Mesendoderm (in vitro differentiated cells): ENCODE results near the gene CERS6.

Experiments used
- DNase-seq: peaks from one replicate; pipeline ENCODE4 v3.0.0; 2013
- H2AK5ac ChIP-seq: 2 replicates; pipeline ENCODE4 v1.6.1; 2013; ENCODE audit warnings: low read length, inconsistent platforms
- H2BK120ac ChIP-seq: 2 replicates; pipeline ENCODE4 v1.6.1; 2013; ENCODE audit warnings: low read depth, mild to moderate bottlenecking, low read length, moderate library complexity, mixed read lengths
- H2BK15ac ChIP-seq: replicated peaks from 2 replicates; pipeline ENCODE4 v1.6.1; 2013; ENCODE audit warnings: low read depth, mild to moderate bottlenecking, moderate library complexity
- H2BK5ac ChIP-seq: 2 replicates; pipeline ENCODE4 v1.6.1; 2013; ENCODE audit warnings: low read length, inconsistent platforms
- H3K18ac ChIP-seq: 2 replicates; pipeline ENCODE4 v1.6.1; 2013; ENCODE audit warnings: mild to moderate bottlenecking, low read length, mixed read lengths
- H3K23ac ChIP-seq: one replicate; pipeline ENCODE4 v1.6.1; 2013; ENCODE audit warnings: low read length
- H3K27ac ChIP-seq: 2 replicates; pipeline ENCODE4 v1.5.1; 2013; ENCODE audit warnings: low read depth, mild to moderate bottlenecking, inconsistent platforms, low read length, moderate library complexity
- H3K27me3 ChIP-seq: 2 replicates; pipeline ENCODE4 v1.6.1; 2013; ENCODE audit warnings: low read length, control low read depth, mild to moderate bottlenecking, inconsistent platforms; ENCODE audit not compliant: insufficient read depth, poor library complexity
- H3K36me3 ChIP-seq: 2 replicates; pipeline ENCODE4 v1.6.1; 2013; ENCODE audit warnings: low read length, inconsistent platforms; ENCODE audit not compliant: control insufficient read depth, insufficient read depth
- H3K4ac ChIP-seq: one replicate; pipeline ENCODE4 v1.6.1; 2013; ENCODE audit warnings: low read depth, mild to moderate bottlenecking, low read length, moderate library complexity
- H3K4me1 ChIP-seq: 2 replicates; pipeline ENCODE4 v1.6.1; 2013; ENCODE audit warnings: low read depth, low read length, inconsistent platforms; ENCODE audit not compliant: control insufficient read depth
- H3K4me2 ChIP-seq: 2 replicates; pipeline ENCODE4 v1.6.1; 2013; ENCODE audit warnings: low read length
- H3K4me3 ChIP-seq: 2 replicates; pipeline ENCODE4 v1.5.1; 2013; ENCODE audit warnings: mild to moderate bottlenecking, low read length
- H3K56ac ChIP-seq: one replicate; pipeline ENCODE4 v1.6.1; 2013; ENCODE audit warnings: low read length
- H3K79me1 ChIP-seq: 2 replicates; pipeline ENCODE4 v1.6.1; 2013; ENCODE audit warnings: low read length, inconsistent platforms
- H3K79me2 ChIP-seq: 2 replicates; pipeline ENCODE4 v1.6.1; 2013; ENCODE audit warnings: mild to moderate bottlenecking, low read length; ENCODE audit not compliant: control insufficient read depth, insufficient read depth
- H3K9ac ChIP-seq: 2 replicates; pipeline ENCODE4 v1.6.1; 2013; ENCODE audit warnings: low read length, inconsistent platforms
- H4K5ac ChIP-seq: one replicate; pipeline ENCODE4 v1.6.1; 2013; ENCODE audit warnings: low read length
- H4K8ac ChIP-seq: one replicate; pipeline ENCODE4 v1.6.1; 2013; ENCODE audit warnings: low read depth, mild to moderate bottlenecking, control low read depth, low read length, moderate library complexity
- WGBS: extraction: QIAGEN DNeasy Blood & Tissue Kit; methylation state at CpG from one replicate; pipeline ENCODE4 v1.1.7; 2013; ENCODE audit warnings: low lambda C conversion rate, missing lambda C conversion rate; ENCODE audit not compliant: insufficient coverage; ENCODE audit errors: extremely low coverage; 5-methylcytosine and 5-hydroxymethylcytosine counted together

The CERS6 gene

DNA sequence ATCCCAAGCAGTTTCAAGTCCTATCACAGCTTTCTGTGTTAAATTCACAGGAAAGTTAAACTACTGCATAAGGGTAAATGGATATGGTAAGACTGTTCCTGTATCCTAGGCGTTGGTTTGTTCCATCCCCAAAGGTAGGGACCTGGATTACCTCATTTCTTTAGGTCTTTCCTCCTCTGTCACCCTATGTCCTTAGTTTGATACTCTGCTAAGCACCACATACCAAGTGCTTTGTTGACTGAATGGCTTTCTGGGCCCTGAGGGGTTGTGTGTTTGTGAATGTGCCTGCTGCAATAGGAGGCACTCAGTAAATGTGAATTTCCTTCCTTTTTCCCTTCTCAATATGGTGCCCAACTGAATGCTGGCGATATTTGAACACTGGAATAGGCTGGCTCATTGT, 354.2 kb downstream of the CERS6 start:
- H2BK5ac ChIP-seq, result no peak overlapping the region
- no peak overlapping the region for H3K56ac ChIP-seq
- WGBS, result no CpG with 5 or more reads among the region's 2 CpGs
- H3K4me3 ChIP-seq, result no peak overlapping the region
- no peak overlapping the region for H3K4ac ChIP-seq
- no peaks in the 10 kb centered on the region for H3K36me3 ChIP-seq
- H3K23ac ChIP-seq, result no peak overlapping the region
- no peak overlapping the region for H4K8ac ChIP-seq
- DNase-seq, result peak; percentile 56
- no peak overlapping the region for H3K27ac ChIP-seq
- H2BK120ac ChIP-seq, result no peak overlapping the region
- H3K4me1 ChIP-seq, result peaks cover 2% of the 10 kb centered on the region
- no peak overlapping the region for H4K5ac ChIP-seq
- no peak overlapping the region for H3K18ac ChIP-seq
- H3K27me3 ChIP-seq, result no peaks in the 10 kb centered on the region
- no peaks in the 10 kb centered on the region for H3K79me1 ChIP-seq
- H2BK15ac ChIP-seq, result no peak overlapping the region
- H3K4me2 ChIP-seq, result no peak overlapping the region
- H2AK5ac ChIP-seq, result no peak overlapping the region
- H3K79me2 ChIP-seq, result no peaks in the 10 kb centered on the region
- no peak overlapping the region for H3K9ac ChIP-seq

DNA sequence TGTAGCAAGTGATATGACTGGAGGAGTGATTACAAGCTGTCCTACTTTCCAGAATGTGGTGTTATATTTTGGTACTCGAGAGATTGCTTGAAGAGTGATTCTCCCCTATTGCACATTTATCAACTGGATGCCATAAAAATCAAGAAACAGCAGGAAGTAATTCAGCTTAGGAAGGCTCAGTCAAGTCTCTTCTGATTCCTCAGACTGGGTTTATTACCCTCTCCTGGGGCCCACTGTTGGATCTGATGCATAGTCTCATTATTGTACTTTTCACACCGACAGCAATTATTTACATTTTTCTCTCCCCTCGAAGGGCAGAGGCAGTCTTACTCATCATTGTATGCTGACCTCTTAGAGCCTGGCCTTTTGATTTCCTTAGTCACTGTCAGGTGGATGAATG, 355.6 kb downstream of the CERS6 start:
- Histone ChIP-seq H2BK5ac (no peak overlapping the region), H3K23ac (no peak overlapping the region), H3K18ac (no peak overlapping the region), H3K56ac (no peak overlapping the region), H2BK15ac (no peak overlapping the region), H3K9ac (no peak overlapping the region), H3K4me3 (no peak overlapping the region), H2BK120ac (no peak overlapping the region), H3K36me3 (no peaks in the 10 kb centered on the region), H3K4me2 (no peak overlapping the region), H3K79me1 (no peaks in the 10 kb centered on the region), H3K4me1 (peaks cover 2% of the 10 kb centered on the region), H2AK5ac (no peak overlapping the region), H3K79me2 (no peaks in the 10 kb centered on the region), H4K5ac (no peak overlapping the region), H3K4ac (no peak overlapping the region), H3K27me3 (no peaks in the 10 kb centered on the region), H3K27ac (no peak overlapping the region), H4K8ac (no peak overlapping the region)
- no peak for DNase-seq
- no CpG with 5 or more reads among the region's 3 CpGs for WGBS

DNA sequence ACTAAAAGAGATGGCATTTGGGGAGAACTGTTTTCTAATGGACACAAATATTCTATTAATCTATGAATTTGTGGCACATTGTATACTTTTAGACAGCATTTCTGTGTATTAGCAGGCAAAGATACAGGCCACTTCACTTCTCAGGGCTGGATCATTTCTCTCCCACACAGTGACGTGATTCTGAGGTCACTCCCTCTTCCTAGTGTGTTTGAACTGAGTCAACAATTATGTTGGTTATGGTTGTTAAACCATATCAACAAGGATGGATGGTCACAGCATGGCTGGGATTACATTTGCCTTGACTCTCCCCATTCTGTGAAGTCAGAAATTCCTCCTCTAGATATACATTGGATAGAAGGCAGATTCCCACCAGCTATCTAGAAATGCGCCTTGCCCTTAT, 358.0 kb downstream of the CERS6 start:
- H3K4ac ChIP-seq, result no peak overlapping the region
- H2AK5ac ChIP-seq, result no peak overlapping the region
- H2BK15ac ChIP-seq, result no peak overlapping the region
- H2BK120ac ChIP-seq, result no peak overlapping the region
- no peak overlapping the region for H4K8ac ChIP-seq
- H3K9ac ChIP-seq, result no peak overlapping the region
- H3K18ac ChIP-seq, result no peak overlapping the region
- no peak overlapping the region for H3K4me2 ChIP-seq
- peaks cover 2% of the 10 kb centered on the region for H3K4me1 ChIP-seq
- DNase-seq, result no peak
- no peak overlapping the region for H3K56ac ChIP-seq
- no CpG with 5 or more reads among the region's 2 CpGs for WGBS
- no peak overlapping the region for H3K27ac ChIP-seq
- no peaks in the 10 kb centered on the region for H3K79me2 ChIP-seq
- no peak overlapping the region for H3K23ac ChIP-seq
- no peaks in the 10 kb centered on the region for H3K27me3 ChIP-seq
- H3K36me3 ChIP-seq, result no peaks in the 10 kb centered on the region
- H2BK5ac ChIP-seq, result no peak overlapping the region
- no peak overlapping the region for H3K4me3 ChIP-seq
- H4K5ac ChIP-seq, result no peak overlapping the region
- no peaks in the 10 kb centered on the region for H3K79me1 ChIP-seq

DNA sequence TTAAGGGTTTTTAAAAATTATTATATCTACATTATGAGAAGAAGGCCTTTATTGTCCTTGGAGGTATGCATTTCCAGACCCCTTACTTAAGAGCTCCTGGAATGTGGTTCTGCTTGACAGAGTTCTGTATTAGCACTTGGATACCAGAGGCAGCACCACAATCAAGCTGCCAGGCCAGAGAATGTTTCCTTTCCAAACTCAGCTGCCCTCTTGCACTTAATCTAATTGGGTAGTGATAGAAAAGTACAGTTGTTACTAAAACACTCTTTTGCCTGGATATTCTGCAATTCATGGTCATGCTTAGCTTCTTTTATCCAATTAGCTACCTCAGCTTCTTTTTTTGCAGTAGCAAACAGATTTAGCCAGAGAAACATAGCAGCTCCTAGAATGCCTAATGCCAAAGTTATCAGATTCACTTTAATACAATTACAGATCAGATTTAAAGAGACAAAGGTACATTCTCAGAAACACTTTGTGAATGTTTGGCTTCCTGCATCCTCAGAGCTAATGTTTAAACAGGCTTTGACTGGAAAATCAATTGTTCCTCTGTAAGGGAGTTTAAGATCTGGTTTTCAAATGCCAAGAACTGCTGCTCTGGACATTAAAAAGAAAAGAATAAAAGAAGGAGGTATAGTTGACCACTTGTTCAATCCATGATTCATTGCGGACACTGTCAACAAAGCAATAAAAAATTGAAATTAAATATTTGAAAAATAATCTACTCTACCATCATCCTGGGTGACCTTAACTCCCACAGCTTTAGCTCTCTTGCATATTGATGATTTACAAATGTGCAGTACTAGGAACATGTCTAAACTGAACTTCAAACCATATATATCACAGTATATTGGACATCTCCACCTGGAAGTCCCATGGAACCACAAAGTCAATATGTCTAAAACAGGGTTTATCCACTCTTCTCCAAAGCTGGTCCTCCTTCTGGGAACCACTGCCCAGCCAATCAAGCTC, 359.2 kb downstream of the CERS6 start:
- Histone ChIP-seq H3K4me2 (no peak overlapping the region), H3K27ac (no peak overlapping the region), H4K8ac (no peak overlapping the region), H3K27me3 (no peaks in the 10 kb centered on the region), H3K4me3 (no peak overlapping the region), H3K36me3 (no peaks in the 10 kb centered on the region), H3K4me1 (peaks cover 2% of the 10 kb centered on the region), H3K79me1 (no peaks in the 10 kb centered on the region), H3K18ac (no peak overlapping the region), H3K9ac (no peak overlapping the region), H2AK5ac (no peak overlapping the region), H2BK15ac (no peak overlapping the region), H3K23ac (no peak overlapping the region), H2BK120ac (no peak overlapping the region), H3K4ac (no peak overlapping the region), H4K5ac (no peak overlapping the region), H3K56ac (no peak overlapping the region), H3K79me2 (no peaks in the 10 kb centered on the region), H2BK5ac (no peak overlapping the region)
- DNase-seq, result peak; percentile 25
- no CpG with 5 or more reads among the region's 1 CpG for WGBS

DNA sequence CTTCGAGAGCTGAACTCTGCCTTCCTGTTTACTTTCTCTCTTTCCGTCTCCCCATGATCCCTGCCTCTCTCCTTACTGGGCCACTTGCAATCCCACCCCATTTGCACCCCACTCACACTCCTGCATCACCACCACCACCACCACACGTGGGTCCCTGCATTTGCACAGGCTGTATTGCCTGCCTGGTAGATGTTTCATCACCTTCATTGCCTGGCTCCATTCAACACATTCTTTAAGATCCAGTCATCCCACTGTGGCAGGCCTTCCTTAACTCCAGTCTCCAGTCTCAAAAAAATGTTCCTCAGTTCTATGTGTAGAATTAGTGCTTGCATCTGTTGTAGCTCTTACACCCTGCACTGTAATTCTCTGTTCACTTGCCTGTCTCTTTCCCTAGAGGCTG, 360.3 kb downstream of the CERS6 start:
- H3K4me3 ChIP-seq, result no peak overlapping the region
- H3K18ac ChIP-seq, result no peak overlapping the region
- no peaks in the 10 kb centered on the region for H3K79me2 ChIP-seq
- H3K27ac ChIP-seq, result no peak overlapping the region
- H3K27me3 ChIP-seq, result no peaks in the 10 kb centered on the region
- H3K36me3 ChIP-seq, result no peaks in the 10 kb centered on the region
- no peak overlapping the region for H2BK15ac ChIP-seq
- no peak overlapping the region for H3K23ac ChIP-seq
- no peak overlapping the region for H4K5ac ChIP-seq
- H3K4me2 ChIP-seq, result no peak overlapping the region
- no peaks in the 10 kb centered on the region for H3K4me1 ChIP-seq
- no peak overlapping the region for H2BK120ac ChIP-seq
- no peak overlapping the region for H3K4ac ChIP-seq
- H2AK5ac ChIP-seq, result no peak overlapping the region
- DNase-seq, result peak; percentile 78
- H3K9ac ChIP-seq, result no peak overlapping the region
- H2BK5ac ChIP-seq, result no peak overlapping the region
- H3K56ac ChIP-seq, result no peak overlapping the region
- no CpG with 5 or more reads among the region's 3 CpGs for WGBS
- no peak overlapping the region for H4K8ac ChIP-seq
- no peaks in the 10 kb centered on the region for H3K79me1 ChIP-seq
